CD14-positive monocyte (primary cell): ENCODE measurements around the gene GSTO2. TPM values are rescaled to one million over a fixed set of nuclear protein-coding genes. Genes with fewer than 3 reads are reported as not detected.

Source experiments
- DNase-seq, 3 donors: peaks; one replicate each; pipeline ENCODE4 v3.0.0-alpha.2; 2011 to 2022
- H2AFZ ChIP-seq: 2 replicates; pipeline ENCODE4 v1.6.0; 2012; ENCODE audit warnings: mild to moderate bottlenecking, low read depth, low read length, inconsistent platforms; ENCODE audit not compliant: insufficient read depth, poor library complexity, severe bottlenecking
- H3K27ac ChIP-seq, 2 donors: 1 replicate in 1 of 2; 2 replicates in 1 of 2; pipeline ENCODE4 v1.5.1; 2012 to 2013; ENCODE audit warnings: low read length in 2 of 2, control low read depth in 1 of 2, inconsistent platforms in 1 of 2, low read depth in 1 of 2, mild to moderate bottlenecking in 1 of 2
- H3K27me3 ChIP-seq, 2 donors: one replicate each; pipeline versions ENCODE4 v1.6.0 to v1.6.1; 2011 to 2013; ENCODE audit warnings: low read length in 2 of 2; ENCODE audit not compliant: control insufficient read depth in 2 of 2, insufficient read depth in 2 of 2
- H3K36me3 ChIP-seq, 2 donors: replicated peaks in 1 of 2; 1 replicate in 1 of 2; 2 replicates in 1 of 2; pipeline versions ENCODE4 v1.5.1 to v1.6.1; 2012 to 2013; ENCODE audit warnings: low read length in 2 of 2, control low read depth in 1 of 2, inconsistent platforms in 1 of 2, mild to moderate bottlenecking in 1 of 2; ENCODE audit not compliant: insufficient read depth in 2 of 2, control insufficient read depth in 1 of 2
- H3K4me1 ChIP-seq, 2 donors: 1 replicate in 1 of 2; 2 replicates in 1 of 2; pipeline versions ENCODE4 v1.5.1 to v1.6.1; 2012 to 2013; ENCODE audit warnings: low read length in 2 of 2, control low read depth in 1 of 2, inconsistent platforms in 1 of 2, mild to moderate bottlenecking in 1 of 2, moderate library complexity in 1 of 2; ENCODE audit not compliant: insufficient read depth in 2 of 2, control insufficient read depth in 1 of 2
- H3K4me2 ChIP-seq: replicated peaks from 2 replicates; pipeline ENCODE3; 2012; ENCODE audit warnings: low read length, moderate library complexity, mild to moderate bottlenecking; ENCODE audit not compliant: poor library complexity, severe bottlenecking; ENCODE audit errors: extremely low read depth
- H3K4me3 ChIP-seq, 3 experiments: fragments of 200-600 bp in 1 of 3; sonication (generic) in 1 of 3; replicated peaks in 1 of 3; 1 replicate in 2 of 3; 2 replicates in 1 of 3; pipeline ENCODE4 v1.5.1; 2011 to 2013; ENCODE audit warnings: low read length in 3 of 3, mild to moderate bottlenecking in 3 of 3, control low read depth in 2 of 3, low read depth in 2 of 3, inconsistent platforms in 1 of 3, moderate library complexity in 1 of 3
- H3K79me2 ChIP-seq: 2 replicates; pipeline ENCODE4 v1.6.0; 2012; ENCODE audit warnings: mild to moderate bottlenecking, control low read depth, inconsistent platforms, low read length, moderate library complexity; ENCODE audit not compliant: insufficient read depth
- H3K9ac ChIP-seq: 2 replicates; pipeline ENCODE4 v1.6.0; 2017; ENCODE audit warnings: low read length, mild to moderate bottlenecking; ENCODE audit not compliant: insufficient read depth, poor library complexity, severe bottlenecking
- H3K9me3 ChIP-seq, 2 donors: replicated peaks in 1 of 2; 1 replicate in 1 of 2; 2 replicates in 1 of 2; pipeline versions ENCODE4 v1.5.1 to v1.6.1; 2012 to 2013; ENCODE audit warnings: low read length in 2 of 2, control low read depth in 1 of 2; ENCODE audit not compliant: control insufficient read depth in 1 of 2, insufficient read depth in 1 of 2
- H4K20me1 ChIP-seq: 2 replicates; pipeline ENCODE4 v1.6.0; 2012; ENCODE audit warnings: mild to moderate bottlenecking, low read length, control low read depth, moderate library complexity; ENCODE audit not compliant: insufficient read depth
- H3K27ac Mint-ChIP-seq, 7 donors: one replicate each; pipeline ENCODE4 v1.8.0; 2020; ENCODE audit warnings: mild to moderate bottlenecking in 7 of 7, mixed read lengths in 7 of 7, moderate library complexity in 6 of 7, inconsistent platforms in 2 of 7
- H3K27me3 Mint-ChIP-seq, 3 donors: one replicate each; pipeline ENCODE4 v1.8.0; 2021 to 2022; ENCODE audit warnings: low read depth in 3 of 3, mild to moderate bottlenecking in 3 of 3, mixed read lengths in 3 of 3, moderate library complexity in 3 of 3, inconsistent platforms in 1 of 3
- H3K36me3 Mint-ChIP-seq, 2 donors: one replicate each; pipeline ENCODE4 v1.8.0; 2020; ENCODE audit warnings: mixed read lengths in 2 of 2, inconsistent platforms in 1 of 2, mild to moderate bottlenecking in 1 of 2
- H3K4me1 Mint-ChIP-seq: one replicate; pipeline ENCODE4 v1.8.0; 2020; ENCODE audit warnings: mild to moderate bottlenecking, mixed read lengths
- H3K4me3 Mint-ChIP-seq, 2 donors: one replicate each; pipeline ENCODE4 v1.8.0; 2020; ENCODE audit warnings: mild to moderate bottlenecking in 2 of 2, mixed read lengths in 2 of 2, moderate library complexity in 1 of 2
- H3K9me3 Mint-ChIP-seq, 7 donors: one replicate each; pipeline ENCODE4 v1.8.0; 2020 to 2022; ENCODE audit warnings: mixed read lengths in 7 of 7, mild to moderate bottlenecking in 6 of 7, moderate library complexity in 6 of 7, inconsistent platforms in 2 of 7
- WGBS: methylation state at CpG from one replicate; pipeline ENCODE4 v1.1.5; 2013; ENCODE audit warnings: missing lambda C conversion rate; ENCODE audit not compliant: insufficient coverage; 5-methylcytosine and 5-hydroxymethylcytosine counted together
- intact Hi-C, 2 donors: fragments of 100-400 bp; cut with micrococcal nuclease; formaldehyde crosslinking; loops; one replicate each; pipeline versions ENCODE4 v1.15.0 to v1.15.1; 2023
- polyA plus RNA-seq, 3 donors: library from polyadenylated mRNA; depleted of rRNA in 1 of 3; unstranded in 2 of 3; stranded (reverse) in 1 of 3; fragments of 300-500 nt in 2 of 3; fragments of >200 nt in 1 of 3; fragmentation: Illumina TruSeq in 2 of 3; gene quantifications; 1 replicate in 2 of 3; 2 replicates in 1 of 3; pipeline ENCODE4 v1.2.3, GENCODE V29; 2012 to 2021
- TF ChIP-seq, protein P1 (sequence below): fragments of 200-600 bp; IDR thresholded peaks from one replicate; pipeline ENCODE4 v1.8.0; 2022; ENCODE audit warnings: antibody characterized with exemption, mild to moderate bottlenecking

GSTO2 gene
- polyA plus RNA-seq, 3 donors = 0.16 to 0.26 TPM; not detected in 1

DNA sequence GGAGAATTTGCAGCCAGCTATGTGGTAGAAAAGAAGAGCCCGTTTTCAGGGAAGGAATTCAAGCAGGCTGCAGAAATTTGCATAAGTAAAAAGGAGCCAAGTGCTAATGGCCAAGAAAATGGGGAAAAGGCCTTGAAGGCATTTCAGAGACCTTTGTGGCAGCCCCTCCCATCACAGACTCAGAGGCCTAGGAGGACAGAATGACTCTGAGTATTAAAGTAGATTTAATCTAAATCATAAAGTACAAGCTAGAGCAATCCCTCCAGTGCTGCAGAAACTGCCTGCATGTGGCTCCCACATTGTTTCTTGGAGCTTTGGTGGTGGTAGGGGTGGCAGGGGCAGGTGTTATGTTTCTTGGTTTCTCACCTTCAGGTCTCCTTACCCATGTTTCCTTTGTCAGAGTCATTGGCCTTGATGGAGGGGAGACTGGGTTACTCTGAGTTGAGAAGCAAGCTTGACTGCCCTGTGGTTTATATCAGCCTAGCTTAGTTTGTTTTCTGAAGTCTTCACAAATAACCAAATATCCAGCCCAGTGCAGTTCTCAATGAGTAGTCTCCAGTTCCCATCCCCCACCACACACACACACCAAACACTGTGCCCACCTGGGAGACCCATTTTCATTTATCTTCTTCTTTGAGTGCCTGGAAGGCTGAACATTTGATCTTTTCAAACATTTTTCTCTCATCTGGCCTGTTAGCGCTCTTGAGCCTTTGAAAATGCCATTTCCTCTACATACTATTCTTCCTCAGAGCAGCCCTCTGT, 34.8 kb downstream of the GSTO2 start:
- H2AFZ ChIP-seq = no peak overlapping the region
- Mint-ChIP-seq H3K9me3 (peaks cover 6 to 9% (median 8%) of the 10 kb centered on the region in 7 donors), H3K27me3 (peaks cover 2 to 8% (median 5%) of the 10 kb centered on the region in 3 donors), H3K4me3 (no peak overlapping the region), H3K27ac (peak overlapping the region in 3 of 7 donors; percentile 3 to 81 (median 13)), H3K4me1 (peaks cover 53% of the 10 kb centered on the region), H3K36me3 (peaks cover 9 to 16% of the 10 kb centered on the region in 2 donors)
- peak overlapping the region in 1 of 2 donors; percentile 29 for H3K27ac ChIP-seq
- 0% methylated on average over 1 of the region's 2 CpGs for WGBS
- peaks cover 0 to 6% of the 10 kb centered on the region in 2 donors for H3K9me3 ChIP-seq
- no peak overlapping the region for H3K4me2 ChIP-seq
- TF ChIP-seq, protein P1, sequence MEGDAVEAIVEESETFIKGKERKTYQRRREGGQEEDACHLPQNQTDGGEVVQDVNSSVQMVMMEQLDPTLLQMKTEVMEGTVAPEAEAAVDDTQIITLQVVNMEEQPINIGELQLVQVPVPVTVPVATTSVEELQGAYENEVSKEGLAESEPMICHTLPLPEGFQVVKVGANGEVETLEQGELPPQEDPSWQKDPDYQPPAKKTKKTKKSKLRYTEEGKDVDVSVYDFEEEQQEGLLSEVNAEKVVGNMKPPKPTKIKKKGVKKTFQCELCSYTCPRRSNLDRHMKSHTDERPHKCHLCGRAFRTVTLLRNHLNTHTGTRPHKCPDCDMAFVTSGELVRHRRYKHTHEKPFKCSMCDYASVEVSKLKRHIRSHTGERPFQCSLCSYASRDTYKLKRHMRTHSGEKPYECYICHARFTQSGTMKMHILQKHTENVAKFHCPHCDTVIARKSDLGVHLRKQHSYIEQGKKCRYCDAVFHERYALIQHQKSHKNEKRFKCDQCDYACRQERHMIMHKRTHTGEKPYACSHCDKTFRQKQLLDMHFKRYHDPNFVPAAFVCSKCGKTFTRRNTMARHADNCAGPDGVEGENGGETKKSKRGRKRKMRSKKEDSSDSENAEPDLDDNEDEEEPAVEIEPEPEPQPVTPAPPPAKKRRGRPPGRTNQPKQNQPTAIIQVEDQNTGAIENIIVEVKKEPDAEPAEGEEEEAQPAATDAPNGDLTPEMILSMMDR = no peak
- peaks cover 23% of the 10 kb centered on the region for H4K20me1 ChIP-seq
- DNase-seq = no peak
- no peak overlapping the region for H3K4me3 ChIP-seq
- no peak overlapping the region for H3K9ac ChIP-seq
- H3K4me1 ChIP-seq = peaks cover 33% of the 10 kb centered on the region in 2 donors
- H3K27me3 ChIP-seq = no peaks in the 10 kb centered on the region
- peaks cover 0 to 12% of the 10 kb centered on the region in 2 donors for H3K36me3 ChIP-seq
- intact Hi-C loops = loop anchor here in 1 of 2 donors (10.0 kb wide), 1 partner anchor 271 kb away; no protein-coding TSS in a partner anchor
- H3K79me2 ChIP-seq = no peaks in the 10 kb centered on the region

- peaks cover 27% of the 10 kb centered on the region for H4K20me1 ChIP-seq
- peaks cover 33% of the 10 kb centered on the region in 2 donors for H3K4me1 ChIP-seq
- intact Hi-C loops = loop anchor here in 1 of 2 donors (10.0 kb wide), 1 partner anchor 270 kb away; no protein-coding TSS in a partner anchor
- H3K9me3 ChIP-seq = peaks cover 0 to 6% of the 10 kb centered on the region in 2 donors
- H3K9ac ChIP-seq = no peak overlapping the region
- no peak overlapping the region for H2AFZ ChIP-seq
- DNase-seq = no peak
- H3K4me2 ChIP-seq = no peak overlapping the region
- Mint-ChIP-seq H3K27me3 (peaks cover 2 to 5% (median 3%) of the 10 kb centered on the region in 3 donors), H3K4me1 (peaks cover 54% of the 10 kb centered on the region), H3K36me3 (peaks cover 13 to 19% of the 10 kb centered on the region in 2 donors), H3K27ac (no peak overlapping the region), H3K4me3 (no peak overlapping the region), H3K9me3 (peaks cover 6 to 9% (median 8%) of the 10 kb centered on the region in 7 donors)
- WGBS = 100% methylated on average over 2 of the region's 4 CpGs
- H3K4me3 ChIP-seq = no peak overlapping the region
- TF ChIP-seq, protein P1 = no peak
- H3K36me3 ChIP-seq = peaks cover 0 to 15% of the 10 kb centered on the region in 2 donors
- no peaks in the 10 kb centered on the region for H3K27me3 ChIP-seq
- H3K79me2 ChIP-seq = no peaks in the 10 kb centered on the region
- no peak overlapping the region for H3K27ac ChIP-seq
Observed at GRCh38 chr10:104304356-104304745, 35.4 kb downstream of the GSTO2 start.
